HepG2 (cell line): ENCODE data around the gene PLEKHA6. TPM values are rescaled to one million over a fixed set of nuclear protein-coding genes. Genes with fewer than 3 reads are reported as not detected.
A peak's percentile ranks its signal among the peaks of the same experiment; 100 is the strongest.

ENCODE experiments used
- ATAC-seq: fragments of 200-7000 bp; cut with Tn5 transposase; 3 replicates; pipeline ENCODE4 v1.9.1; 2020; ENCODE audit warnings: mild to moderate bottlenecking, moderate library complexity
- BruUV-seq: library from RNA; stranded (reverse); fragments of 400-500 nt; replicated peaks from 2 replicates; lab custom pipeline; 2021; lab: Mats Ljungman, UMichigan
- CTCF ChIA-PET: fragments of 300-600 bp; formaldehyde crosslinking; extraction: SDS; loops from one replicate; lab custom pipeline; 2021; ENCODE audit warnings: low total read pairs, inconsistent platforms, low intra/inter-chr PET ratio; lab: Yijun Ruan, JAX
- POLR2A ChIA-PET: fragments of 350-600 bp; sonication (Branson Sonifier 250); formaldehyde crosslinking; loops from one replicate; lab custom pipeline; 2020; ENCODE audit warnings: antibody characterized with exemption, inconsistent platforms; lab: Yijun Ruan, JAX
- DNase-seq: peaks from one replicate; pipeline ENCODE4 v3.0.0-alpha.2; 2015; ENCODE audit warnings: low spot score
- FAIRE-seq: peaks from 3 replicates; lab custom pipeline; 2011; peaks lifted over from hg19 to GRCh38; lab: Jason Lieb, UNC
- H2AFZ ChIP-seq: one replicate; pipeline ENCODE4 v1.6.1; 2011; ENCODE audit warnings: low read length, inconsistent platforms
- H3K27ac ChIP-seq: fragments of 300-600 bp; 3 replicates; pipeline ENCODE4 v1.8.0; 2011; ENCODE audit warnings: mixed run types, mild to moderate bottlenecking, mixed read lengths, low read length, inconsistent platforms; ENCODE audit not compliant: insufficient read depth; ENCODE audit errors: extremely low read length
- H3K27me3 ChIP-seq, 2 experiments: fragments of 200-600 bp in 1 of 2; 2 replicates in 1 of 2; 3 replicates in 1 of 2; pipeline versions ENCODE4 v1.6.0 to v1.8.0; 2011; ENCODE audit warnings: low read length in 2 of 2, mild to moderate bottlenecking in 2 of 2, moderate library complexity in 2 of 2, inconsistent platforms in 1 of 2; ENCODE audit not compliant: insufficient read depth in 2 of 2, control insufficient read depth in 1 of 2
- H3K36me3 ChIP-seq, 2 experiments: fragments of 200-600 bp in 1 of 2; replicated peaks in 1 of 2; 2 replicates in 1 of 2; 3 replicates in 1 of 2; pipeline versions ENCODE4 v1.5.1 to v1.8.0; 2011; ENCODE audit warnings: low read length in 2 of 2, inconsistent platforms in 1 of 2; ENCODE audit not compliant: insufficient read depth in 2 of 2, control insufficient read depth in 1 of 2
- H3K4me1 ChIP-seq: 2 replicates; pipeline ENCODE4 v1.5.1; 2012; ENCODE audit warnings: low read length, inconsistent platforms; ENCODE audit not compliant: insufficient read depth
- H3K4me2 ChIP-seq: 2 replicates; pipeline ENCODE4 v1.6.0; 2011; ENCODE audit warnings: low read depth, low read length, inconsistent platforms
- H3K4me3 ChIP-seq, 3 experiments: fragments of 200-600 bp in 1 of 3; sonication (generic), shearing (Covaris generic) in 1 of 3; replicated peaks in 1 of 3; 2 replicates each; pipeline ENCODE4 v1.5.1; 2011 to 2016; ENCODE audit warnings: low read length in 3 of 3, inconsistent platforms in 2 of 3, low read depth in 2 of 3, mild to moderate bottlenecking in 2 of 3, control low read depth in 1 of 3, mixed read lengths in 1 of 3; ENCODE audit not compliant: insufficient read depth in 1 of 3
- H3K79me2 ChIP-seq: one replicate; pipeline ENCODE4 v1.6.1; 2011; ENCODE audit warnings: low read length, inconsistent platforms; ENCODE audit not compliant: insufficient read depth
- H3K9ac ChIP-seq: 2 replicates; pipeline ENCODE4 v1.6.0; 2011; ENCODE audit warnings: mild to moderate bottlenecking, low read depth, low read length, inconsistent platforms; ENCODE audit not compliant: insufficient read depth
- H3K9me3 ChIP-seq: 2 replicates; pipeline ENCODE4 v1.5.1; 2012; ENCODE audit warnings: mild to moderate bottlenecking, low read length
- H4K20me1 ChIP-seq: 2 replicates; pipeline ENCODE4 v1.6.0; 2011; ENCODE audit warnings: inconsistent platforms, mild to moderate bottlenecking, low read length, moderate library complexity; ENCODE audit not compliant: insufficient read depth
- FOXO1 ChIP-seq: sonication (generic); formaldehyde crosslinking; IDR thresholded peaks from 2 replicates; pipeline ENCODE4 v1.4.0; 2020; ENCODE audit warnings: missing genetic modification reagents
- HDAC1 ChIP-seq: sonication (generic); formaldehyde crosslinking; IDR thresholded peaks from 2 replicates; pipeline ENCODE4 v1.5.1; 2020; ENCODE audit warnings: mild to moderate bottlenecking, missing genetic modification reagents
- KMT2B ChIP-seq: IDR thresholded peaks from 2 replicates; pipeline ENCODE4 v1.6.1; 2016; ENCODE audit warnings: missing genetic modification reagents, missing compliant biosample characterization
- MAFF ChIP-seq: IDR thresholded peaks from 2 replicates; pipeline ENCODE4 v1.6.1; 2011; ENCODE audit warnings: low read depth, low read length, improper control_type of control experiment
- NFYB ChIP-seq: sonication (generic); formaldehyde crosslinking; IDR thresholded peaks from 2 replicates; pipeline ENCODE4 v1.4.0; 2020; ENCODE audit warnings: missing genetic modification reagents
- PCBP1 ChIP-seq: fragments of 200-400 bp; formaldehyde crosslinking; IDR thresholded peaks from 2 replicates; pipeline ENCODE4 v1.6.1; 2017; ENCODE audit warnings: mild to moderate bottlenecking, low read depth, low read length, borderline replicate concordance
- RCOR2 ChIP-seq: IDR thresholded peaks from 2 replicates; pipeline ENCODE4 v1.6.1; 2016; ENCODE audit warnings: missing biosample characterization, missing genetic modification reagents
- TCF7 ChIP-seq: sonication (generic); IDR thresholded peaks from 2 replicates; pipeline ENCODE4 v1.6.1; 2016; ENCODE audit warnings: antibody characterized with exemption, low read depth
- ZFX ChIP-seq: sonication (generic); formaldehyde crosslinking; IDR thresholded peaks from 2 replicates; pipeline ENCODE4 v1.4.0; 2020; ENCODE audit warnings: mild to moderate bottlenecking, low read depth, missing genetic modification reagents, moderate library complexity
- ZKSCAN8 ChIP-seq: IDR thresholded peaks from 2 replicates; pipeline ENCODE4 v1.6.1; 2016; ENCODE audit warnings: borderline replicate concordance, missing genetic modification reagents, missing compliant biosample characterization
- ZMYM2 ChIP-seq: sonication (generic); formaldehyde crosslinking; IDR thresholded peaks from 2 replicates; pipeline ENCODE4 v1.8.0; 2022; ENCODE audit warnings: mild to moderate bottlenecking, missing genetic modification reagents
- ZNF34 ChIP-seq: sonication (generic); formaldehyde crosslinking; IDR thresholded peaks from 2 replicates; pipeline ENCODE4 v1.4.0; 2020; ENCODE audit warnings: mild to moderate bottlenecking, missing genetic modification reagents, borderline replicate concordance
- ZNF564 ChIP-seq: sonication (generic); formaldehyde crosslinking; IDR thresholded peaks from 2 replicates; pipeline ENCODE4 v1.8.1; 2023; ENCODE audit warnings: mild to moderate bottlenecking, missing genetic modification reagents
- ZNF589 ChIP-seq: sonication (generic); formaldehyde crosslinking; conservative IDR thresholded peaks from 2 replicates; pipeline ENCODE4 v1.8.0; 2022; ENCODE audit warnings: mild to moderate bottlenecking, moderate library complexity, missing genetic modification reagents
- ZNF772 ChIP-seq: sonication (generic); formaldehyde crosslinking; IDR thresholded peaks from 2 replicates; pipeline ENCODE4 v1.5.0; 2020; ENCODE audit warnings: mild to moderate bottlenecking, missing genetic modification reagents
- WGBS: methylation state at CpG from one replicate; pipeline ENCODE4 v1.1.6; 2017; ENCODE audit warnings: low lambda C conversion rate; 5-methylcytosine and 5-hydroxymethylcytosine counted together
- in situ Hi-C: cut with HindIII; loops from 2 replicates; pipeline ENCODE4 v1.10.0; 2017; ENCODE audit warnings: low pct_unique_long_range_greater_than_20kb; ENCODE audit not compliant: extremely low pct_ligation_motif_present
- intact Hi-C: fragments of 100-400 bp; cut with micrococcal nuclease; formaldehyde crosslinking; loops from one replicate; pipeline ENCODE4 v1.10.0; 2022; ENCODE audit not compliant: unreplicated experiment
- polyA plus RNA-seq, 8 experiments: library from polyadenylated mRNA; depleted of rRNA in 3 of 8; stranded (reverse) in 7 of 8; unstranded in 1 of 8; fragments of >200 nt; fragmentation: Illumina TruSeq in 4 of 8; extraction: Trizol in 4 of 8; gene quantifications; 2 replicates each; pipeline versions ENCODE4 v1.2.1 to v1.2.3, GENCODE V29; 2011 to 2016; ENCODE audit warnings: low read depth in 4 of 8, missing spikeins in 1 of 8, mixed read lengths in 1 of 8; ENCODE audit not compliant: insufficient read depth in 1 of 8
- total RNA-seq, 5 experiments: library from RNA; depleted of rRNA; stranded (reverse); fragments of >200 nt; fragmentation: Illumina TruSeq; extraction: Trizol; gene quantifications; 2 replicates each; pipeline ENCODE4 v1.2.3, GENCODE V29; 2016; ENCODE audit warnings: low read depth in 1 of 5
- TF ChIP-seq, protein P1 (sequence below): sonication (generic); formaldehyde crosslinking; IDR thresholded peaks from 2 replicates; pipeline ENCODE4 v1.5.0; 2020; ENCODE audit warnings: mild to moderate bottlenecking, missing genetic modification reagents, borderline replicate concordance
- TF ChIP-seq, protein P2 (sequence below): sonication (generic); IDR thresholded peaks from 2 replicates; pipeline ENCODE4 v1.6.1; 2016; ENCODE audit warnings: low read depth, borderline replicate concordance
- TF ChIP-seq, protein P3 (sequence below): sonication (generic); formaldehyde crosslinking; IDR thresholded peaks from 2 replicates; pipeline ENCODE4 v1.5.0; 2020; ENCODE audit warnings: mild to moderate bottlenecking, missing genetic modification reagents
- TF ChIP-seq, protein P4 (sequence below): sonication (generic); formaldehyde crosslinking; IDR thresholded peaks from 2 replicates; pipeline ENCODE4 v1.4.0; 2020; ENCODE audit warnings: missing genetic modification reagents

Gene PLEKHA6
- total and polyA plus RNA-seq, 2 of the 13 experiments (the other 11 are each of a cell fraction or from before 2014, with no cell fraction given) = 5.3 to 11.4 TPM

DNA sequence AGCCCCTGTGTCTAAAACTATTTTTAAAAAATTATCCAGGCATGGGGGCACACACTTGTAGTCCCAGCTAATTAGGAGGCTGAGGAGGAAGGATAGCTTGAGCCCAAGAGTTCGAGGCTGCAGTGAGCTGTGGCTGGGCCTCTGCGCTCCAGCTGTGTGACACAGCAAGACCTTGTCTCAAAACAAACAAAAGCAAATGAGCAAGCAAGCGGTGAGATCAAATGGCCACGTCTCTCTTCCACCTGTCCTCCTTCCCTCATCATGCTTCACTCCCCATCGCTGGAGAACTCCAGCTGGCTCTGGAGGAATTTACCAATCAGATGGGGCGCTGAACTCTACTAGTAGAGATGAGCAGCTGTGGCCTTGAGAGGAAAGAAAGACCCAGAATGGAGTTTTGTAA lies 179.6 kb downstream of the PLEKHA6 start:
- ChIA-PET POLR2A (interaction anchor here (1.2 to 2.4 kb wide), 3 partner anchors 9 to 34 kb away, joined by 3 to 7 read pairs (median 5); partner anchors contain the start of gene GOLT1A), CTCF (no interaction called here)
- Histone ChIP-seq H3K4me1 (peaks cover 20% of the 10 kb centered on the region), H3K79me2 (no peaks in the 10 kb centered on the region), H2AFZ (no peak overlapping the region), H3K36me3 (no peaks in the 10 kb centered on the region), H3K4me3 (no peak overlapping the region), H3K4me2 (no peak overlapping the region), H4K20me1 (no peaks in the 10 kb centered on the region), H3K27ac (no peak overlapping the region), H3K9me3 (no peaks in the 10 kb centered on the region), H3K9ac (no peak overlapping the region), H3K27me3 (peaks cover 0 to 11% of the 10 kb centered on the region in 2 experiments; a peak in 1 of 5 replicates)
- peak; percentile 78 for ATAC-seq
- BruUV-seq = no TSS peak
- 4% methylated on average over 6 of the region's 6 CpGs for WGBS
- intact Hi-C loops = no loop called here
- DNase-seq = peak; percentile 82
- peak; percentile 62 for FAIRE-seq
- in situ Hi-C loops = no loop called here
- TF ChIP-seq RCOR2 (CRISPR knock-in tag) = 0 out of 2 replicates have a peak, but pooled peaks have one; percentile 42
- TF ChIP-seq HDAC1 (CRISPR knock-in tag) = 0 out of 2 replicates have a peak, but pooled peaks have one; percentile 25
- TF ChIP-seq, protein P1, sequence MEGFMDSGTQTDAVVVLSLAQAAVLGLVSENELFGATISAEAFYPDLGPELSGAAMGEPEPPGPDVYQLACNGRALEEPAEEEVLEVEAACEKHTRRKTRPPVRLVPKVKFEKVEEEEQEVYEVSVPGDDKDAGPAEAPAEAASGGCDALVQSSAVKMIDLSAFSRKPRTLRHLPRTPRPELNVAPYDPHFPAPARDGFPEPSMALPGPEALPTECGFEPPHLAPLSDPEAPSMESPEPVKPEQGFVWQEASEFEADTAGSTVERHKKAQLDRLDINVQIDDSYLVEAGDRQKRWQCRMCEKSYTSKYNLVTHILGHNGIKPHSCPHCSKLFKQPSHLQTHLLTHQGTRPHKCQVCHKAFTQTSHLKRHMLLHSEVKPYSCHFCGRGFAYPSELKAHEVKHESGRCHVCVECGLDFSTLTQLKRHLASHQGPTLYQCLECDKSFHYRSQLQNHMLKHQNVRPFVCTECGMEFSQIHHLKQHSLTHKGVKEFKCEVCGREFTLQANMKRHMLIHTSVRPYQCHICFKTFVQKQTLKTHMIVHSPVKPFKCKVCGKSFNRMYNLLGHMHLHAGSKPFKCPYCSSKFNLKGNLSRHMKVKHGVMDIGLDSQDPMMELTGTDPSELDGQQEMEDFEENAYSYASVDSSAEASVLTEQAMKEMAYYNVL (CRISPR knock-in tag) = peak; percentile 20; the same call in 1 of the 2 replicates
- no peak for TF ChIP-seq MAFF
- no peak for TF ChIP-seq ZNF34 (CRISPR knock-in tag)
- TF ChIP-seq ZKSCAN8 (CRISPR knock-in tag) = no peak
- TF ChIP-seq ZNF589 (CRISPR knock-in tag) = no peak
- TF ChIP-seq PCBP1 = no peak
- TF ChIP-seq, protein P2, sequence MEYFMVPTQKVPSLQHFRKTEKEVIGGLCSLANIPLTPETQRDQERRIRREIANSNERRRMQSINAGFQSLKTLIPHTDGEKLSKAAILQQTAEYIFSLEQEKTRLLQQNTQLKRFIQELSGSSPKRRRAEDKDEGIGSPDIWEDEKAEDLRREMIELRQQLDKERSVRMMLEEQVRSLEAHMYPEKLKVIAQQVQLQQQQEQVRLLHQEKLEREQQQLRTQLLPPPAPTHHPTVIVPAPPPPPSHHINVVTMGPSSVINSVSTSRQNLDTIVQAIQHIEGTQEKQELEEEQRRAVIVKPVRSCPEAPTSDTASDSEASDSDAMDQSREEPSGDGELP = peak; percentile 80
- no peak for TF ChIP-seq ZNF772 (CRISPR knock-in tag)
- TF ChIP-seq KMT2B (CRISPR knock-in tag) = no peak
- peak; percentile 33; the same call in 1 of the 2 replicates for TF ChIP-seq ZMYM2 (CRISPR knock-in tag)
- TF ChIP-seq, protein P3, sequence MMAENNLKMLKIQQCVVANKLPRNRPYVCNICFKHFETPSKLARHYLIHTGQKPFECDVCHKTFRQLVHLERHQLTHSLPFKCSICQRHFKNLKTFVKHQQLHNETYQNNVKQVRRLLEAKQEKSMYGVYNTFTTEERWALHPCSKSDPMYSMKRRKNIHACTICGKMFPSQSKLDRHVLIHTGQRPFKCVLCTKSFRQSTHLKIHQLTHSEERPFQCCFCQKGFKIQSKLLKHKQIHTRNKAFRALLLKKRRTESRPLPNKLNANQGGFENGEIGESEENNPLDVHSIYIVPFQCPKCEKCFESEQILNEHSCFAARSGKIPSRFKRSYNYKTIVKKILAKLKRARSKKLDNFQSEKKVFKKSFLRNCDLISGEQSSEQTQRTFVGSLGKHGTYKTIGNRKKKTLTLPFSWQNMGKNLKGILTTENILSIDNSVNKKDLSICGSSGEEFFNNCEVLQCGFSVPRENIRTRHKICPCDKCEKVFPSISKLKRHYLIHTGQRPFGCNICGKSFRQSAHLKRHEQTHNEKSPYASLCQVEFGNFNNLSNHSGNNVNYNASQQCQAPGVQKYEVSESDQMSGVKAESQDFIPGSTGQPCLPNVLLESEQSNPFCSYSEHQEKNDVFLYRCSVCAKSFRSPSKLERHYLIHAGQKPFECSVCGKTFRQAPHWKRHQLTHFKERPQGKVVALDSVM = peak; percentile 98
- TF ChIP-seq, protein P4, sequence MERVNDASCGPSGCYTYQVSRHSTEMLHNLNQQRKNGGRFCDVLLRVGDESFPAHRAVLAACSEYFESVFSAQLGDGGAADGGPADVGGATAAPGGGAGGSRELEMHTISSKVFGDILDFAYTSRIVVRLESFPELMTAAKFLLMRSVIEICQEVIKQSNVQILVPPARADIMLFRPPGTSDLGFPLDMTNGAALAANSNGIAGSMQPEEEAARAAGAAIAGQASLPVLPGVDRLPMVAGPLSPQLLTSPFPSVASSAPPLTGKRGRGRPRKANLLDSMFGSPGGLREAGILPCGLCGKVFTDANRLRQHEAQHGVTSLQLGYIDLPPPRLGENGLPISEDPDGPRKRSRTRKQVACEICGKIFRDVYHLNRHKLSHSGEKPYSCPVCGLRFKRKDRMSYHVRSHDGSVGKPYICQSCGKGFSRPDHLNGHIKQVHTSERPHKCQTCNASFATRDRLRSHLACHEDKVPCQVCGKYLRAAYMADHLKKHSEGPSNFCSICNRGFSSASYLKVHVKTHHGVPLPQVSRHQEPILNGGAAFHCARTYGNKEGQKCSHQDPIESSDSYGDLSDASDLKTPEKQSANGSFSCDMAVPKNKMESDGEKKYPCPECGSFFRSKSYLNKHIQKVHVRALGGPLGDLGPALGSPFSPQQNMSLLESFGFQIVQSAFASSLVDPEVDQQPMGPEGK (CRISPR knock-in tag) = no peak
- TF ChIP-seq ZFX (CRISPR knock-in tag) = no peak
- TF ChIP-seq FOXO1 = no peak
- no peak for TF ChIP-seq NFYB
- TF ChIP-seq TCF7 = peak; percentile 81
- TF ChIP-seq ZNF564 = no peak
